Measurements from ENCODE around the gene WARS2. TPM values are rescaled to one million over a fixed set of nuclear protein-coding genes. Genes with fewer than 3 reads are reported as not detected.

Gene WARS2
- total and polyA plus RNA-seq, 4 donors = 4.6 to 33.2 (median 11.3) TPM

DNA sequence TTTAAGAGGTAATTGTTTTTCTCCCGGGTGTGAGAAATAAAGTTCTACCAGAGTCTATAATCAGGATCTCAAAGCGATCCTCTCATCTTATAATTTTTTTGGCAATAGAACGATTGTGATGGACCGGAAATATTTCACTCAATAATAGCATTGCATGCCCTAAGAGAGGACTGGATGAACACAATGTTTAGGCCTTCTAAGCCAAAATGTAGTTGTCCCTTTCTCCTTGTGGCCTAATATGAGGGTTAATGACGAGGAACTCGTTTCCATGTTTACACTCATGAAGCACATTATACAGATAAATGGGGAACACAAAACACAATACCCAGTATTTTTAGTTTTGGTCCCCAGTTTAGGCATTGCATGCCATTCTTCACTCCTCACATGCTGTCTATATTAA is 158.2 kb downstream of the WARS2 start:
- peaks cover 0 to 38% (median 5%) of the 10 kb centered on the region in 5 donors for H3K4me1 ChIP-seq (ENCODE audit: control insufficient read depth in 5 of 5, insufficient read depth in 5 of 5, low read length in 5 of 5)
- H3K36me3 ChIP-seq (ENCODE audit: control insufficient read depth in 4 of 4, insufficient read depth in 4 of 4, low read length in 4 of 4) = no peaks in the 10 kb centered on the region
- H3K4me3 ChIP-seq = no peak overlapping the region
- peaks cover 0 to 22% (median 0%) of the 10 kb centered on the region in 4 donors for H3K9me3 ChIP-seq (ENCODE audit: control insufficient read depth in 4 of 4, insufficient read depth in 3 of 4, low read length in 3 of 4)
- DNase-seq (peak in 1 of 3 donors; percentile 24), ATAC-seq (ENCODE audit: insufficient read depth, low FRiP score) (no peak)
- peaks cover 20 to 98% (median 98%) of the 10 kb centered on the region in 3 donors for H3K27me3 ChIP-seq (ENCODE audit: control insufficient read depth in 3 of 3, insufficient read depth in 3 of 3, low read length in 2 of 3)
- WGBS, 2 donors = 32 to 43% methylated on average over 6 of the region's 6 CpGs
- H3K27ac ChIP-seq (ENCODE audit: low read depth in 1 of 2, low read length in 1 of 2) = no peak overlapping the region
- no peak overlapping the region for H3K9ac ChIP-seq (ENCODE audit: insufficient read depth in 1 of 2, low read length in 2 of 2)
- TF ChIP-seq, protein P1, sequence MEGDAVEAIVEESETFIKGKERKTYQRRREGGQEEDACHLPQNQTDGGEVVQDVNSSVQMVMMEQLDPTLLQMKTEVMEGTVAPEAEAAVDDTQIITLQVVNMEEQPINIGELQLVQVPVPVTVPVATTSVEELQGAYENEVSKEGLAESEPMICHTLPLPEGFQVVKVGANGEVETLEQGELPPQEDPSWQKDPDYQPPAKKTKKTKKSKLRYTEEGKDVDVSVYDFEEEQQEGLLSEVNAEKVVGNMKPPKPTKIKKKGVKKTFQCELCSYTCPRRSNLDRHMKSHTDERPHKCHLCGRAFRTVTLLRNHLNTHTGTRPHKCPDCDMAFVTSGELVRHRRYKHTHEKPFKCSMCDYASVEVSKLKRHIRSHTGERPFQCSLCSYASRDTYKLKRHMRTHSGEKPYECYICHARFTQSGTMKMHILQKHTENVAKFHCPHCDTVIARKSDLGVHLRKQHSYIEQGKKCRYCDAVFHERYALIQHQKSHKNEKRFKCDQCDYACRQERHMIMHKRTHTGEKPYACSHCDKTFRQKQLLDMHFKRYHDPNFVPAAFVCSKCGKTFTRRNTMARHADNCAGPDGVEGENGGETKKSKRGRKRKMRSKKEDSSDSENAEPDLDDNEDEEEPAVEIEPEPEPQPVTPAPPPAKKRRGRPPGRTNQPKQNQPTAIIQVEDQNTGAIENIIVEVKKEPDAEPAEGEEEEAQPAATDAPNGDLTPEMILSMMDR (IDR thresholded peaks at IDR 0.05; ENCODE audit: control extremely low read depth, extremely low read depth) = no peak

DNA sequence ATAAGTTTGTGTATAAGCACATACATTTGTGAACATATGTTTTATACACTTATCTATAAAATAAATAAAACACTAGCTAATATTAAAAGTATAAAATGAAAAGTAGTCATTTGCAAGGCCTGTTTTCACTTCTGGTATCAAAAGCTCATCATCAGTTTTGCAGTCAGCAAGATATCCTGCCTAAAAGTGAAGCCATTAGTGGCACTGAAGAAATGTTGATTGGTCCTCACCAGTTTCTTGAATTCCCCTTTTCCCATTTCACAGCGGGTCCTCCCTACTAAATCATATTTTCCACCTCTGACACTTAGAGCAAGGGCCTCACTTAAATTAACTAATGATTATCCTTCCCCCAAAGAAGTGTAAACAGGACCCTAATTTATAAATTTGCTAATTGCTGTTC is 159.0 kb downstream of the WARS2 start:
- Histone ChIP-seq H3K27me3 (ENCODE audit: control insufficient read depth in 3 of 3, insufficient read depth in 3 of 3, low read length in 2 of 3) (peaks cover 20 to 98% (median 98%) of the 10 kb centered on the region in 3 donors), H3K4me1 (ENCODE audit: control insufficient read depth in 5 of 5, insufficient read depth in 5 of 5, low read length in 5 of 5) (peaks cover 0 to 33% (median 5%) of the 10 kb centered on the region in 5 donors), H3K36me3 (ENCODE audit: control insufficient read depth in 4 of 4, insufficient read depth in 4 of 4, low read length in 4 of 4) (no peaks in the 10 kb centered on the region), H3K4me3 (no peak overlapping the region), H3K27ac (ENCODE audit: low read depth in 1 of 2, low read length in 1 of 2) (no peak overlapping the region), H3K9me3 (ENCODE audit: control insufficient read depth in 4 of 4, insufficient read depth in 3 of 4, low read length in 3 of 4) (peaks cover 0 to 18% (median 0%) of the 10 kb centered on the region in 4 donors), H3K9ac (ENCODE audit: insufficient read depth in 1 of 2, low read length in 2 of 2) (no peak overlapping the region)
- ATAC-seq (ENCODE audit: insufficient read depth, low FRiP score) (no peak), DNase-seq (no peak)
- 9 to 20% methylated on average over 1 of the region's 1 CpG for WGBS, 2 donors
- TF ChIP-seq, protein P1 (IDR thresholded peaks at IDR 0.05; ENCODE audit: control extremely low read depth, extremely low read depth) = no peak

Small RNAs within 50 kb of the gene (small RNA-seq; reads per million reads assigned to genes)
- gene AL139420.2 (ENCODE audit: low replicate concordance) = not detected

Other genes with a start within 250 kb of the WARS2 start
- under 1 TPM; 0.28 to 0.31 TPM for gene TBX15, start 152.3 kb downstream of the WARS2 start, total RNA-seq
- under 1 TPM; 0.07 to 0.20 TPM for gene TBX15, start 152.3 kb downstream of the WARS2 start, polyA plus RNA-seq
- not detected for gene HAO2, start 228.1 kb upstream of the WARS2 start, total RNA-seq
- not detected for gene HAO2, start 228.1 kb upstream of the WARS2 start, polyA plus RNA-seq